HEK293 (cell line): Measurements from ENCODE around the gene MLH1.

ENCODE experiments used
- GLI2 ChIP-seq: fragments of 450-650 bp; formaldehyde crosslinking; IDR thresholded peaks from 2 replicates; pipeline ENCODE4; 2017; ENCODE audit warnings: missing biosample characterization, missing genetic modification characterization, low read depth, borderline replicate concordance
- ZNF114 ChIP-seq: fragments of 450-650 bp; formaldehyde crosslinking; IDR thresholded peaks from 2 replicates; pipeline ENCODE4 v1.5.0; 2017; ENCODE audit warnings: missing biosample characterization, missing genetic modification characterization
- TF ChIP-seq, protein P1 (sequence below): fragments of 450-650 bp; formaldehyde crosslinking; conservative IDR thresholded peaks from 2 replicates; pipeline ENCODE4 v1.5.1; 2016; ENCODE audit warnings: low read depth, missing biosample characterization, missing genetic modification characterization

The MLH1 gene

DNA sequence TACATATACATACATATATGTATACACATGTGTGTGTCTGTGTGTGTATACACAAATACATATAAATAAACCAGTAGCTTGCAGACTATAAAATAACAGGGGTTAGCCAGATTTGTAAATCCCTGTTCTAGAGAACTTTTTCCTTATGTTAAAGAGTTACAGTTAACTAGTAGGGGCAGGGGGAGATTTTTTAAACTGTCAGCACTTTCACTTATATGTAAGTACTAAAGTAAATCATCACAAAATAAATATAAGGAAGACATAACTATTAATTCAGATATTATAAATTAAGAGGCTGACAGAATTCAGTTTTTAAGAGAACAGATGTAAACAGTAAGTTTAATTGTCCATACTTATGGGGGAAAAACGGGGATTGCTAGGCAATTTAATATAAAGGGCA is 107.1 kb downstream of the MLH1 start (continued):
- TF ChIP-seq, protein P1, sequence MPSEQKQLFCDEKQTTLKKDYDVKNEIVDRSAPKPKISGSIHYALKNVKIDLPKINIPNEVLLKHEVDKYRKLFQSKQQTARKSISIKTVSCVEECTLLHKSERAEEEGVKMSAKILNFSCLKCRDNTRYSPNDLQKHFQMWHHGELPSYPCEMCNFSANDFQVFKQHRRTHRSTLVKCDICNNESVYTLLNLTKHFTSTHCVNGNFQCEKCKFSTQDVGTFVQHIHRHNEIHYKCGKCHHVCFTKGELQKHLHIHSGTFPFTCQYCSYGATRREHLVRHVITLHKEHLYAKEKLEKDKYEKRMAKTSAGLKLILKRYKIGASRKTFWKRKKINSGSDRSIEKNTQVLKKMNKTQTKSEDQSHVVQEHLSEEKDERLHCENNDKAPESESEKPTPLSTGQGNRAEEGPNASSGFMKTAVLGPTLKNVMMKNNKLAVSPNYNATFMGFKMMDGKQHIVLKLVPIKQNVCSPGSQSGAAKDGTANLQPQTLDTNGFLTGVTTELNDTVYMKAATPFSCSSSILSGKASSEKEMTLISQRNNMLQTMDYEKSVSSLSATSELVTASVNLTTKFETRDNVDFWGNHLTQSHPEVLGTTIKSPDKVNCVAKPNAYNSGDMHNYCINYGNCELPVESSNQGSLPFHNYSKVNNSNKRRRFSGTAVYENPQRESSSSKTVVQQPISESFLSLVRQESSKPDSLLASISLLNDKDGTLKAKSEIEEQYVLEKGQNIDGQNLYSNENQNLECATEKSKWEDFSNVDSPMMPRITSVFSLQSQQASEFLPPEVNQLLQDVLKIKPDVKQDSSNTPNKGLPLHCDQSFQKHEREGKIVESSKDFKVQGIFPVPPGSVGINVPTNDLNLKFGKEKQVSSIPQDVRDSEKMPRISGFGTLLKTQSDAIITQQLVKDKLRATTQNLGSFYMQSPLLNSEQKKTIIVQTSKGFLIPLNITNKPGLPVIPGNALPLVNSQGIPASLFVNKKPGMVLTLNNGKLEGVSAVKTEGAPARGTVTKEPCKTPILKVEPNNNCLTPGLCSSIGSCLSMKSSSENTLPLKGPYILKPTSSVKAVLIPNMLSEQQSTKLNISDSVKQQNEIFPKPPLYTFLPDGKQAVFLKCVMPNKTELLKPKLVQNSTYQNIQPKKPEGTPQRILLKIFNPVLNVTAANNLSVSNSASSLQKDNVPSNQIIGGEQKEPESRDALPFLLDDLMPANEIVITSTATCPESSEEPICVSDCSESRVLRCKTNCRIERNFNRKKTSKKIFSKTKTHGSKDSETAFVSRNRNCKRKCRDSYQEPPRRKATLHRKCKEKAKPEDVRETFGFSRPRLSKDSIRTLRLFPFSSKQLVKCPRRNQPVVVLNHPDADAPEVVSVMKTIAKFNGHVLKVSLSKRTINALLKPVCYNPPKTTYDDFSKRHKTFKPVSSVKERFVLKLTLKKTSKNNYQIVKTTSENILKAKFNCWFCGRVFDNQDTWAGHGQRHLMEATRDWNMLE (tag by site-specific recombination), result no peak
- TF ChIP-seq ZNF114 (no peak), GLI2 (tag by site-specific recombination) (no peak)
- TF ChIP-seq, all 188 proteins: peak for 0
